Uterus (tissue), 2 donors: Measurements from ENCODE around the gene PPP1R7.

Experiments used
- POLR2A ChIP-seq, 2 donors: fragments of 450-650 bp; IDR thresholded peaks; one replicate each; pipeline ENCODE4 v1.6.1; 2016; ENCODE audit warnings: antibody characterized with exemption in 2 of 2, mild to moderate bottlenecking in 1 of 2, moderate library complexity in 1 of 2
- TF ChIP-seq, protein P1 (sequence below), 4 experiments: fragments of 200-600 bp in 2 of 4; fragments of 450-650 bp in 2 of 4; sonication (generic) in 2 of 4; IDR thresholded peaks; one replicate each; pipeline ENCODE4 v1.5.1; 2016 to 2019; ENCODE audit warnings: antibody characterized with exemption in 4 of 4, mild to moderate bottlenecking in 2 of 4, moderate library complexity in 1 of 4

DNA sequence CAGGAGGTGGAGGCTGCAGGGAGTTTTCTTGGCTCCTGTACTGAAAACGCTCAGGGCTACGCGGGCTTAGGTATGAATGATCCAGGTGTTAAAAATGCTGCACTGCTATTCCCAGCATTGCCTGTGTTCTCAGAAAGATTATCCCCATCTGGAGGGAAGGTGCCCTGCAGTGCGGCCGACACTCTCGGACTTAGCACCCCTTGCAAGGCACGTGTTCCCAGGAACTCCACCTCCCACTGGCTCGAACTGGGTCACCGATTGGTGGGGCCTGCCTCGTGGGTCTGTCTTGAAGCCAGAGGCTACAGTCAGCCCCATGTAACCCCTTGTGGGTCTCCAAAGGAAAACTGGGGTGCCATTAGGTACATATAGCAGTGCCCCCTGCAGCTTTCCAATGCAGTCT is 63.9 kb downstream of the PPP1R7 start:
- TF ChIP-seq, protein P1, sequence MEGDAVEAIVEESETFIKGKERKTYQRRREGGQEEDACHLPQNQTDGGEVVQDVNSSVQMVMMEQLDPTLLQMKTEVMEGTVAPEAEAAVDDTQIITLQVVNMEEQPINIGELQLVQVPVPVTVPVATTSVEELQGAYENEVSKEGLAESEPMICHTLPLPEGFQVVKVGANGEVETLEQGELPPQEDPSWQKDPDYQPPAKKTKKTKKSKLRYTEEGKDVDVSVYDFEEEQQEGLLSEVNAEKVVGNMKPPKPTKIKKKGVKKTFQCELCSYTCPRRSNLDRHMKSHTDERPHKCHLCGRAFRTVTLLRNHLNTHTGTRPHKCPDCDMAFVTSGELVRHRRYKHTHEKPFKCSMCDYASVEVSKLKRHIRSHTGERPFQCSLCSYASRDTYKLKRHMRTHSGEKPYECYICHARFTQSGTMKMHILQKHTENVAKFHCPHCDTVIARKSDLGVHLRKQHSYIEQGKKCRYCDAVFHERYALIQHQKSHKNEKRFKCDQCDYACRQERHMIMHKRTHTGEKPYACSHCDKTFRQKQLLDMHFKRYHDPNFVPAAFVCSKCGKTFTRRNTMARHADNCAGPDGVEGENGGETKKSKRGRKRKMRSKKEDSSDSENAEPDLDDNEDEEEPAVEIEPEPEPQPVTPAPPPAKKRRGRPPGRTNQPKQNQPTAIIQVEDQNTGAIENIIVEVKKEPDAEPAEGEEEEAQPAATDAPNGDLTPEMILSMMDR (IDR thresholded peaks at IDR 0.05), result no peak
- no peak for TF ChIP-seq POLR2A (IDR thresholded peaks at IDR 0.05)
